ENCODE measurements around the gene LPO.

LPO gene

DNA sequence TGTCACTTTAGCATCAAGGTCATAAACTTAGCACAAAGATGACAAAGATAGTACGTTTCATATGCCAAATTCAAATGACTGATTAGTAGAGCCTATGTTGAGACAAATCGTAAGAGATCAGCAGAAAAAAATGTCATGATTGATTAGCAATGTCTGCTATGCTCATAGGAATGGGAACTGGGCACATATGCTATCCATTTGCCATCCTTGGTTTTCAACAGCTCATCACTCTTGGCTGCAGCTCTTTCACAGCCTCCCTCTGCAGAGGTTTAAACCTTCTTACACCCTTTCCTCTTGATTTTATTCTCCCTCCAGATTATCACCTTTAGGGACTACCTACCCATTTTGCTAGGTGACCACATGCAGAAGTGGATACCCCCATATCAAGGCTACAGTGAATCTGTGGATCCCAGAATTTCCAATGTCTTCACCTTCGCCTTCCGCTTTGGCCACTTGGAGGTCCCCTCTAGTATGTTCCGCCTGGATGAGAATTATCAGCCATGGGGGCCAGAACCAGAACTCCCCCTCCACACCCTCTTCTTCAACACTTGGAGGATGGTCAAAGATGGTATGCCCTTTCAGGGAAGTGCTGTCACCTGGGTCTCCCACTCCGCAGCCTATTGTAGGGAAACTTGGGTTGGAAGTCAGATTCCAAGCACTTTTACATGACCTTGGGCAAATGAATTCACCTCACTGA is 26.2 kb downstream of the LPO start:
- no peak for DNase-seq

DNA sequence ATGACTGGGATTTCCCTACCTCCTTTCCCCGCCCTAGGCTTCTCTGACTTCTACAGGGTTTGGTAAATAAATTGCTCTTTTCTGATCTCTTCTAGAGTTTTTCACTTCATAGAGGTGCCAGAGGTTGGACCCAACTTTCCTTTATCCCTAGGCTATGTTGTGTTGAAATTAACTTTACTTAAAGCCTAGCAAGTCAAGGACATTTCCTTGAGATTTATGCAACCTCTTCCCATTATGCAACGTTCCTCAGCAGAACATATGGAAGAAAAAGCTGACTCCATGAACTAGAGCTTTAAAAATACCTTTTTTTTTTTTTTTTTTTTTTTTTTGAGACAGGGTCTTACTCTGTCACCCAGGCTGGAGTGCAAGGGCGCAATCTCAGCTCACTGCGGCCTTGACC is 26.9 kb downstream of the LPO start:
- no peak for DNase-seq

- no peak for DNase-seq
Observed at GRCh38 chr17:58265902-58266875, 27.8 kb downstream of the LPO start.

- DNase-seq: no peak
Observed at GRCh38 chr17:58267347-58268324, 29.3 kb downstream of the LPO start.

DNA sequence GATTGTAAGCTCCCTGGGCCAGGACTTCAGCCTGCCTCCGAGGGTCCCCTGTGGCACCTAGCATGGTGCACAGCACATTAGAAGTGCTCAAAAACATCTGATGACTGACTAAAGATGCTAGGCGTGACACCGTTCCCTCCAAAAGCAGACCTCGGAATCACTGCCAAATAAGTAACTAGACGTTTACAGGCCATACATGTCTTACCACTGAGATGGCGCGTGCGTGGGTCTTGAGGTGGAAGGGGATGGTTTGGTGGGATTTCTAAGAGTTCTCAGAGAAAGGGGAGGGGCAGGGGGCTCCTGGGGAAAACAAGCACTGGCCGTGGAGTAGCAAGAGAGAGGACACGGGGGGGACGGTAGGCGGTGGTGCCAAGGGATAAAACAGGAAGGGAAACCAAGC is 29.9 kb downstream of the LPO start:
- DNase-seq: no peak

GRCh38 chr17:58268774-58269556 is 30.6 kb downstream of the LPO start:
- DNase-seq: no peak

- no peak for DNase-seq
Observed at GRCh38 chr17:58269557-58270291, 31.3 kb downstream of the LPO start.

DNA sequence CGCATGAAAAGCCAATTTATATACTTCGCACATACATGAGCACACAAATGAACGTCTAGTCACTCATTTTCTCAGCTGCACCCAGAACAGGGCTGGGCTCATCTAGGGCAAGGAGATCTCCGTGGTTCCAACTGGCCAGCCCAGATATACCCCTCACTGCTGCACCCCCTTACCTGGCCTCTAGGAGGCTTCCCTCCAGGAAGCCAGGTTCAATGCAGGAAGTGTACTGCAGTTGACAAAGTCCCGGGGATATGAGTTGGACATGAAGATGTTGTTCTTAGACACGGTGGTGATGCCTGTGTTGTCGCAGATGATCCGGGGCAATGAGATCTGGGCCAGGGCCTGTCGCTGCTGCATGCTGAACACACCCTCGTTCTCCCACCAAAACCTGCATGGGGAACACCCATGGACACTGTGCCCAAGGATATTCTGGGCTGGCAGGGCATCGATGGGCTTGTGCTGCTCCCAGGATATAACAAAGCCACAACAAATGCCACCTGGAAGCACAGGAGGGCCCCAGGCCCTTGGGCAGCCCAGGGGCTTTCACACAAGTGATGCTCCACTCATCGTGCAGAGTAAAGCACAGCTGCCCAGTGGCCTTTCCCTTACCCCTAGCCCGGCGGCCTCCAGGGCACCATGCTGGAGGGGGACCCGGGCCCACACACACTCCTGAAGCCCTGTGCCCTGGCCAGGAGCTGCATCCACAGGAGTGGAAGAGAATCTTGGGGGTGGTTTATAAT is 32.3 kb downstream of the LPO start:
- no peak for DNase-seq

- no peak for DNase-seq
Observed at GRCh38 chr17:58271216-58271931, 33.0 kb downstream of the LPO start.

- no peak for DNase-seq
Observed at GRCh38 chr17:58272367-58273280, 34.2 kb downstream of the LPO start.

DNA sequence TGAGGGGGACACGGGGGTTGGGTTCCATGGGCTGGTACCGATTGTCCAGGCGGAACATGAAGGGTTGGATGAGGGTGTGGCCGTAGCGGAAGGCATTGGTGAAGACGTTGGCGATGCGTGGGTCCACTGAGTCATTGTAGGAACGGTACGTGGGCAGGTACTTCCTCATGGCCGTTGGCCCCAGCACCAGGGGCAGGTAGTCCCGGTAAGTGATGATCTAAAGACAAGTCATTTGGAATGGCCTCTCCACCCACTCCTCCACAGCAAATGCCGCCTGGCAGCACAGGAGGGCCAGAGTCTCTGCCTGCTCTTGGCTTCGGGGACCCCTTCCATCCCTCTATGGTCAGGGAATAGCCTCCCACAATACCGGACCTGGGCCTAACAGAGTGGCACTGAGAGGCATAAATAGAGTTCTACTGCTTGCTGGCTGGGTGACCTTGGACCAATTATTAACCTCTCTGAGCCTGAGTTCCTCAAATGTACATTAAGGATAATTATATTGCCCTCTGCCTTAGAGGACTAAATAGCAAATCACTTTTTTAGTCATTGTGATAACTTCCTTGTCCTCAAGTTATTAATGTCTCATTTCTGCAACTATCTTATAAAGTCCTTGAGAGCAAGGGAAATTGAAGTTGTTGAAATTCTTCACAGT is 35.2 kb downstream of the LPO start:
- no peak for DNase-seq

- DNase-seq: no peak
Observed at GRCh38 chr17:58275417-58275816, 37.0 kb downstream of the LPO start.

DNA sequence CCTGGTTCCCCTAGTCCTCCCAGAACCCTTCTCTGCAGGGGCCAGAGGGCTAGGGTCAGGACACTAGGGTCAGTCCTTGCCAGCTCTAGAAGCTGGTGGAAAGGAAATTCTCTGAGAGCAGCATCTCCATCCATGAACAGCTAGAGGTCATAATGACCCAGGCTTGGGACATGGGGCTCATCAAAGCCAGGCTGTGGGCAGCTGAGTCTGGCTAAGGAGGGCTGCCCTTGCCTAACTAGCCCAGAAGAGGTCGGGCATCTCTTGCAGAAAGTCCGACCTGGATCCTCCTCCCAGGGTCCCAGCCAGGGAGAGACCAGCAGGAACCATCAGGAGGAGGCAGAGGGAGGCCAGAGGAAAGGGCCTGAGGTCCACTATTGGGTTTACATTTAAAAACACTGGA is 38.0 kb downstream of the LPO start:
- DNase-seq: no peak

DNA sequence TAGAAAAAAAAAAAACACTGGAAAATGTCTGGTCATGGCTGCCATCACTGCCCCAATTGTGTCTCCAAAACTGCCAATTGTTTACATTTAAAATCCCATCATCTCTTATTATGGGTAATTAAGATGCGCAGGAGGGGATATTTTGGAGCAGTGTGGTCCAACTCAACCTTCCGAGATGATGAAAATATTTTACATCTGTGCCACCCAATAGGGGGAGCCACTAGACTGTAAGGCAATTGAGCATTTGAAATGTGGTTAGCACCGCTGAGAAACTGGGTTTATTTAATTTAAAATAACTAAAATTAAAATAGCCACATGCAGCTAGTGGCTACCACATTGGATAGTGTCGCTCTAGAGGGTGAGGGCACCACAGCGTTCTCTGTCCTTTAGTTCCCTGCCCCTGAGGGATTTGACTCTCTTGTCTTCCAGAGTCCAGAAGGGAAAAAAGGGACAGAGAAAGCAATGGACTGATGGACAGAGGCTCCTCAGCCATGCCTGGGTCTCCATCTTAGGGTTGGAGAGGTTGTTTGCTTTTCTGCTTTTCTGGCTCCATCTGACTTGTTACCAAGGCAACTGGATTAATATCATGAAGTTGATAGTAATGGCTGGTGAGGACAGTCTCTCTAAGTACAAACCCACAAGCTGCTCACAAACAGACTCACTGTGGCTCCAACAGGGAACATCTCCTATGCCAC is 38.9 kb downstream of the LPO start:
- DNase-seq: no peak

GRCh38 chr17:58277802-58278595 is 39.6 kb downstream of the LPO start:
- no peak for DNase-seq

- no peak for DNase-seq
Observed at GRCh38 chr17:58278661-58279015, 40.3 kb downstream of the LPO start.

Data from T-helper 9 cell (primary cell).